ENCODE results near the gene MRPS12.

DNA sequence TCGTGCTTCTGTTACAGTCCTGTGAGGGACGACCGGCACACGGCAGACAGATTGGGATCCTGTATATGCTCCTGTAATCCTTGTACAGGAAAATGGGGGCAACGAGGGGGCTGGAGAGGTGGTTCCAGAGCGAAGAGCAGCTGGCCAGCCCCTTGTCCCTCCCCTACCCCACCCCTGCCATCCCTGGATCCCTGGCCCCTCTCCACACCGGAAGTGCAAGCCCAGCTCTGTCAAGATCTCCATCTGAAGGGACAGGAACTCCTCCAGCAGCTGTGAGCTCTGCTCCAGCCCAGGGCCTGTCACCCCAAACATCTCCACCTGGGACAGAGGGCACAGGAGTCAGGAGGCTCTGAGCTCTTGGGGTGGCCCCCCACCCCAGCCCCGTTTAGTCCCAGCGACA lies 13.2 kb upstream of the MRPS12 start:
- TF ChIP-seq EZH2 (IDR thresholded peaks at IDR 0.05; ENCODE audit: insufficient read depth, poor library complexity, severe bottlenecking) (no peak), EZH2phosphoT487 (IDR thresholded peaks at IDR 0.05; ENCODE audit: insufficient read depth, low read depth) (no peak)

Data from GM23248 (cell line).